HepG2 (cell line): ENCODE measurements around the gene KCNK15. TPM values are rescaled to one million over a fixed set of nuclear protein-coding genes. Genes with fewer than 3 reads are reported as not detected.

ENCODE experiments used
- ATAC-seq: fragments of 200-7000 bp; cut with Tn5 transposase; 3 replicates; pipeline ENCODE4 v1.9.1; 2020; ENCODE audit warnings: mild to moderate bottlenecking, moderate library complexity
- BruUV-seq: library from RNA; stranded (reverse); fragments of 400-500 nt; replicated peaks from 2 replicates; lab custom pipeline; 2021; lab: Mats Ljungman, UMichigan
- CTCF ChIA-PET: fragments of 300-600 bp; formaldehyde crosslinking; extraction: SDS; loops from one replicate; lab custom pipeline; 2021; ENCODE audit warnings: low total read pairs, inconsistent platforms, low intra/inter-chr PET ratio; lab: Yijun Ruan, JAX
- POLR2A ChIA-PET: fragments of 350-600 bp; sonication (Branson Sonifier 250); formaldehyde crosslinking; loops from one replicate; lab custom pipeline; 2020; ENCODE audit warnings: antibody characterized with exemption, inconsistent platforms; lab: Yijun Ruan, JAX
- DNase-seq: peaks from one replicate; pipeline ENCODE4 v3.0.0-alpha.2; 2015; ENCODE audit warnings: low spot score
- FAIRE-seq: peaks from 3 replicates; lab custom pipeline; 2011; peaks lifted over from hg19 to GRCh38; lab: Jason Lieb, UNC
- H2AFZ ChIP-seq: one replicate; pipeline ENCODE4 v1.6.1; 2011; ENCODE audit warnings: low read length, inconsistent platforms
- H3K27ac ChIP-seq: fragments of 300-600 bp; 3 replicates; pipeline ENCODE4 v1.8.0; 2011; ENCODE audit warnings: mixed run types, mild to moderate bottlenecking, mixed read lengths, low read length, inconsistent platforms; ENCODE audit not compliant: insufficient read depth; ENCODE audit errors: extremely low read length
- H3K27me3 ChIP-seq, 2 experiments: fragments of 200-600 bp in 1 of 2; 2 replicates in 1 of 2; 3 replicates in 1 of 2; pipeline versions ENCODE4 v1.6.0 to v1.8.0; 2011; ENCODE audit warnings: low read length in 2 of 2, mild to moderate bottlenecking in 2 of 2, moderate library complexity in 2 of 2, inconsistent platforms in 1 of 2; ENCODE audit not compliant: insufficient read depth in 2 of 2, control insufficient read depth in 1 of 2
- H3K36me3 ChIP-seq, 2 experiments: fragments of 200-600 bp in 1 of 2; replicated peaks in 1 of 2; 2 replicates in 1 of 2; 3 replicates in 1 of 2; pipeline versions ENCODE4 v1.5.1 to v1.8.0; 2011; ENCODE audit warnings: low read length in 2 of 2, inconsistent platforms in 1 of 2; ENCODE audit not compliant: insufficient read depth in 2 of 2, control insufficient read depth in 1 of 2
- H3K4me1 ChIP-seq: 2 replicates; pipeline ENCODE4 v1.5.1; 2012; ENCODE audit warnings: low read length, inconsistent platforms; ENCODE audit not compliant: insufficient read depth
- H3K4me2 ChIP-seq: 2 replicates; pipeline ENCODE4 v1.6.0; 2011; ENCODE audit warnings: low read depth, low read length, inconsistent platforms
- H3K4me3 ChIP-seq, 3 experiments: fragments of 200-600 bp in 1 of 3; sonication (generic), shearing (Covaris generic) in 1 of 3; replicated peaks in 1 of 3; 2 replicates each; pipeline ENCODE4 v1.5.1; 2011 to 2016; ENCODE audit warnings: low read length in 3 of 3, inconsistent platforms in 2 of 3, low read depth in 2 of 3, mild to moderate bottlenecking in 2 of 3, control low read depth in 1 of 3, mixed read lengths in 1 of 3; ENCODE audit not compliant: insufficient read depth in 1 of 3
- H3K79me2 ChIP-seq: one replicate; pipeline ENCODE4 v1.6.1; 2011; ENCODE audit warnings: low read length, inconsistent platforms; ENCODE audit not compliant: insufficient read depth
- H3K9ac ChIP-seq: 2 replicates; pipeline ENCODE4 v1.6.0; 2011; ENCODE audit warnings: mild to moderate bottlenecking, low read depth, low read length, inconsistent platforms; ENCODE audit not compliant: insufficient read depth
- H3K9me3 ChIP-seq: 2 replicates; pipeline ENCODE4 v1.5.1; 2012; ENCODE audit warnings: mild to moderate bottlenecking, low read length
- H4K20me1 ChIP-seq: 2 replicates; pipeline ENCODE4 v1.6.0; 2011; ENCODE audit warnings: inconsistent platforms, mild to moderate bottlenecking, low read length, moderate library complexity; ENCODE audit not compliant: insufficient read depth
- AHR ChIP-seq: IDR thresholded peaks from 2 replicates; pipeline ENCODE4 v1.6.1; 2018; ENCODE audit warnings: missing genetic modification reagents, missing compliant biosample characterization
- ARHGAP35 ChIP-seq: sonication (generic); formaldehyde crosslinking; IDR thresholded peaks from 2 replicates; pipeline ENCODE4 v1.9.0; 2022; ENCODE audit warnings: mild to moderate bottlenecking, inconsistent platforms, moderate library complexity, missing genetic modification reagents, borderline replicate concordance
- BRD4 ChIP-seq: sonication (generic); formaldehyde crosslinking; IDR thresholded peaks from 2 replicates; pipeline ENCODE4 v1.4.0; 2020; ENCODE audit warnings: missing genetic modification reagents
- NR2F2 ChIP-seq: IDR thresholded peaks from 2 replicates; pipeline ENCODE4 v1.6.1; 2012; ENCODE audit warnings: low read depth, inconsistent platforms, borderline replicate concordance
- THAP11 ChIP-seq: IDR thresholded peaks from 2 replicates; pipeline ENCODE4 v1.6.1; 2016; ENCODE audit warnings: missing biosample characterization, missing genetic modification reagents
- ZNF670 ChIP-seq: sonication (generic); formaldehyde crosslinking; IDR thresholded peaks from 2 replicates; pipeline ENCODE4 v1.8.0; 2022; ENCODE audit warnings: mild to moderate bottlenecking, missing genetic modification reagents, borderline replicate concordance
- WGBS: methylation state at CpG from one replicate; pipeline ENCODE4 v1.1.6; 2017; ENCODE audit warnings: low lambda C conversion rate; 5-methylcytosine and 5-hydroxymethylcytosine counted together
- in situ Hi-C: cut with HindIII; loops from 2 replicates; pipeline ENCODE4 v1.10.0; 2017; ENCODE audit warnings: low pct_unique_long_range_greater_than_20kb; ENCODE audit not compliant: extremely low pct_ligation_motif_present
- intact Hi-C: fragments of 100-400 bp; cut with micrococcal nuclease; formaldehyde crosslinking; loops from one replicate; pipeline ENCODE4 v1.10.0; 2022; ENCODE audit not compliant: unreplicated experiment
- polyA plus RNA-seq, 8 experiments: library from polyadenylated mRNA; depleted of rRNA in 3 of 8; stranded (reverse) in 7 of 8; unstranded in 1 of 8; fragments of >200 nt; fragmentation: Illumina TruSeq in 4 of 8; extraction: Trizol in 4 of 8; gene quantifications; 2 replicates each; pipeline versions ENCODE4 v1.2.1 to v1.2.3, GENCODE V29; 2011 to 2016; ENCODE audit warnings: low read depth in 4 of 8, missing spikeins in 1 of 8, mixed read lengths in 1 of 8; ENCODE audit not compliant: insufficient read depth in 1 of 8
- total RNA-seq, 5 experiments: library from RNA; depleted of rRNA; stranded (reverse); fragments of >200 nt; fragmentation: Illumina TruSeq; extraction: Trizol; gene quantifications; 2 replicates each; pipeline ENCODE4 v1.2.3, GENCODE V29; 2016; ENCODE audit warnings: low read depth in 1 of 5
- TF ChIP-seq, protein P1 (sequence below): sonication (generic); formaldehyde crosslinking; IDR thresholded peaks from 2 replicates; pipeline ENCODE4 v1.5.0; 2020; ENCODE audit warnings: missing genetic modification reagents, mild to moderate bottlenecking, borderline replicate concordance
- TF ChIP-seq, protein P2 (sequence below): sonication (generic); formaldehyde crosslinking; IDR thresholded peaks from 2 replicates; pipeline ENCODE4; 2020; ENCODE audit warnings: missing genetic modification reagents, mild to moderate bottlenecking, borderline replicate concordance
- TF ChIP-seq, protein P3 (sequence below): sonication (generic); formaldehyde crosslinking; IDR thresholded peaks from 2 replicates; pipeline ENCODE4 v1.4.0; 2020; ENCODE audit warnings: missing genetic modification reagents
- TF ChIP-seq, protein P4 (sequence below): sonication (generic); formaldehyde crosslinking; IDR thresholded peaks from 2 replicates; pipeline ENCODE4 v1.8.0; 2022; ENCODE audit warnings: mild to moderate bottlenecking, missing genetic modification reagents
- TF ChIP-seq, protein P5 (sequence below): sonication (generic); formaldehyde crosslinking; IDR thresholded peaks from 2 replicates; pipeline ENCODE4 v1.9.0; 2021; ENCODE audit warnings: missing genetic modification reagents, mild to moderate bottlenecking, borderline replicate concordance

KCNK15 gene
- total and polyA plus RNA-seq, 2 of the 13 experiments (the other 11 are each of a cell fraction or from before 2014, with no cell fraction given), result 0.03 TPM; not detected in 1

DNA sequence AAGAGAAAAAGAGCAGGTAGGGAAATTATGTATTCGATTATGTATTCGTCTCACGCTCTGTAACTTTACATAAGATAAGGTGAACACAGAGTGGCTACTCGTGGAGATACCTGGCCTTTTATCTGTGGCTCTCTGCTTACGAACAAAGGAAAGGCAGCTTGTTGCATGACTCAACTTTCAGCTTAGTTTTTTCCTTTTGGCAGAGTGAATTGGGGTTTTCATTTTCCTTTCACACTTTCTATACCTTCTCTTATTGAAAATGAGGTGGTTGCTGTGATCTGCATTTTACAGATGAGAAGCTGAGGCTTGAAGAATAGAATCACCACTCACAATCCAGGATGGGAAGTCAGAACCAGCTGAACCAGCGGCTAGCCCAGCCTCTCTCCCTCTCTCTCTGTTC, 13.3 kb upstream of the KCNK15 start:
- intact Hi-C loops, result no loop called here
- no peak overlapping the region for H2AFZ ChIP-seq
- ChIA-PET POLR2A (no interaction called here), CTCF (interaction anchor here (5.5 kb wide), 1 partner anchor 47 kb away, joined by 170 read pairs; no protein-coding TSS in a partner anchor)
- no peaks in the 10 kb centered on the region for H3K36me3 ChIP-seq
- ATAC-seq (no peak), DNase-seq (no peak), FAIRE-seq (no peak)
- no peak overlapping the region for H3K9ac ChIP-seq
- H3K27me3 ChIP-seq, result peaks cover 0 to 16% of the 10 kb centered on the region in 2 experiments; a peak in 1 of 5 replicates
- BruUV-seq, result no TSS peak
- in situ Hi-C loops, result loop anchor here (5.0 kb wide), 1 partner anchor 45 kb away; no protein-coding TSS in a partner anchor
- TF ChIP-seq, protein P1, sequence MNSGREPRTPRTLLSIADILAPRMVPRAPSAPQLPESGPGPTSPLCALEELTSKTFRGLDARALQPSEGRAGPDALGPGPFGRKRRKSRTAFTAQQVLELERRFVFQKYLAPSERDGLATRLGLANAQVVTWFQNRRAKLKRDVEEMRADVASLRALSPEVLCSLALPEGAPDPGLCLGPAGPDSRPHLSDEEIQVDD (CRISPR knock-in tag), result no peak
- TF ChIP-seq, protein P2, sequence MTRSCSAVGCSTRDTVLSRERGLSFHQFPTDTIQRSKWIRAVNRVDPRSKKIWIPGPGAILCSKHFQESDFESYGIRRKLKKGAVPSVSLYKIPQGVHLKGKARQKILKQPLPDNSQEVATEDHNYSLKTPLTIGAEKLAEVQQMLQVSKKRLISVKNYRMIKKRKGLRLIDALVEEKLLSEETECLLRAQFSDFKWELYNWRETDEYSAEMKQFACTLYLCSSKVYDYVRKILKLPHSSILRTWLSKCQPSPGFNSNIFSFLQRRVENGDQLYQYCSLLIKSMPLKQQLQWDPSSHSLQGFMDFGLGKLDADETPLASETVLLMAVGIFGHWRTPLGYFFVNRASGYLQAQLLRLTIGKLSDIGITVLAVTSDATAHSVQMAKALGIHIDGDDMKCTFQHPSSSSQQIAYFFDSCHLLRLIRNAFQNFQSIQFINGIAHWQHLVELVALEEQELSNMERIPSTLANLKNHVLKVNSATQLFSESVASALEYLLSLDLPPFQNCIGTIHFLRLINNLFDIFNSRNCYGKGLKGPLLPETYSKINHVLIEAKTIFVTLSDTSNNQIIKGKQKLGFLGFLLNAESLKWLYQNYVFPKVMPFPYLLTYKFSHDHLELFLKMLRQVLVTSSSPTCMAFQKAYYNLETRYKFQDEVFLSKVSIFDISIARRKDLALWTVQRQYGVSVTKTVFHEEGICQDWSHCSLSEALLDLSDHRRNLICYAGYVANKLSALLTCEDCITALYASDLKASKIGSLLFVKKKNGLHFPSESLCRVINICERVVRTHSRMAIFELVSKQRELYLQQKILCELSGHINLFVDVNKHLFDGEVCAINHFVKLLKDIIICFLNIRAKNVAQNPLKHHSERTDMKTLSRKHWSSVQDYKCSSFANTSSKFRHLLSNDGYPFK, result no peak
- TF ChIP-seq BRD4 (CRISPR knock-in tag), result no peak
- TF ChIP-seq NR2F2, result no peak
- TF ChIP-seq ARHGAP35 (CRISPR knock-in tag), result no peak
- TF ChIP-seq, protein P3, sequence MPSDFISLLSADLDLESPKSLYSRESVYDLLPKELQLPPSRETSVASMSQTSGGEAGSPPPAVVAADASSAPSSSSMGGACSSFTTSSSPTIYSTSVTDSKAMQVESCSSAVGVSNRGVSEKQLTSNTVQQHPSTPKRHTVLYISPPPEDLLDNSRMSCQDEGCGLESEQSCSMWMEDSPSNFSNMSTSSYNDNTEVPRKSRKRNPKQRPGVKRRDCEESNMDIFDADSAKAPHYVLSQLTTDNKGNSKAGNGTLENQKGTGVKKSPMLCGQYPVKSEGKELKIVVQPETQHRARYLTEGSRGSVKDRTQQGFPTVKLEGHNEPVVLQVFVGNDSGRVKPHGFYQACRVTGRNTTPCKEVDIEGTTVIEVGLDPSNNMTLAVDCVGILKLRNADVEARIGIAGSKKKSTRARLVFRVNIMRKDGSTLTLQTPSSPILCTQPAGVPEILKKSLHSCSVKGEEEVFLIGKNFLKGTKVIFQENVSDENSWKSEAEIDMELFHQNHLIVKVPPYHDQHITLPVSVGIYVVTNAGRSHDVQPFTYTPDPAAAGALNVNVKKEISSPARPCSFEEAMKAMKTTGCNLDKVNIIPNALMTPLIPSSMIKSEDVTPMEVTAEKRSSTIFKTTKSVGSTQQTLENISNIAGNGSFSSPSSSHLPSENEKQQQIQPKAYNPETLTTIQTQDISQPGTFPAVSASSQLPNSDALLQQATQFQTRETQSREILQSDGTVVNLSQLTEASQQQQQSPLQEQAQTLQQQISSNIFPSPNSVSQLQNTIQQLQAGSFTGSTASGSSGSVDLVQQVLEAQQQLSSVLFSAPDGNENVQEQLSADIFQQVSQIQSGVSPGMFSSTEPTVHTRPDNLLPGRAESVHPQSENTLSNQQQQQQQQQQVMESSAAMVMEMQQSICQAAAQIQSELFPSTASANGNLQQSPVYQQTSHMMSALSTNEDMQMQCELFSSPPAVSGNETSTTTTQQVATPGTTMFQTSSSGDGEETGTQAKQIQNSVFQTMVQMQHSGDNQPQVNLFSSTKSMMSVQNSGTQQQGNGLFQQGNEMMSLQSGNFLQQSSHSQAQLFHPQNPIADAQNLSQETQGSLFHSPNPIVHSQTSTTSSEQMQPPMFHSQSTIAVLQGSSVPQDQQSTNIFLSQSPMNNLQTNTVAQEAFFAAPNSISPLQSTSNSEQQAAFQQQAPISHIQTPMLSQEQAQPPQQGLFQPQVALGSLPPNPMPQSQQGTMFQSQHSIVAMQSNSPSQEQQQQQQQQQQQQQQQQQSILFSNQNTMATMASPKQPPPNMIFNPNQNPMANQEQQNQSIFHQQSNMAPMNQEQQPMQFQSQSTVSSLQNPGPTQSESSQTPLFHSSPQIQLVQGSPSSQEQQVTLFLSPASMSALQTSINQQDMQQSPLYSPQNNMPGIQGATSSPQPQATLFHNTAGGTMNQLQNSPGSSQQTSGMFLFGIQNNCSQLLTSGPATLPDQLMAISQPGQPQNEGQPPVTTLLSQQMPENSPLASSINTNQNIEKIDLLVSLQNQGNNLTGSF, result no peak
- TF ChIP-seq, protein P4, sequence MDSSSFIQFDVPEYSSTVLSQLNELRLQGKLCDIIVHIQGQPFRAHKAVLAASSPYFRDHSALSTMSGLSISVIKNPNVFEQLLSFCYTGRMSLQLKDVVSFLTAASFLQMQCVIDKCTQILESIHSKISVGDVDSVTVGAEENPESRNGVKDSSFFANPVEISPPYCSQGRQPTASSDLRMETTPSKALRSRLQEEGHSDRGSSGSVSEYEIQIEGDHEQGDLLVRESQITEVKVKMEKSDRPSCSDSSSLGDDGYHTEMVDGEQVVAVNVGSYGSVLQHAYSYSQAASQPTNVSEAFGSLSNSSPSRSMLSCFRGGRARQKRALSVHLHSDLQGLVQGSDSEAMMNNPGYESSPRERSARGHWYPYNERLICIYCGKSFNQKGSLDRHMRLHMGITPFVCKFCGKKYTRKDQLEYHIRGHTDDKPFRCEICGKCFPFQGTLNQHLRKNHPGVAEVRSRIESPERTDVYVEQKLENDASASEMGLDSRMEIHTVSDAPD (CRISPR knock-in tag), result no peak
- TF ChIP-seq ZNF670 (CRISPR knock-in tag), result no peak
- no peak for TF ChIP-seq THAP11 (CRISPR knock-in tag)
- TF ChIP-seq, protein P5, sequence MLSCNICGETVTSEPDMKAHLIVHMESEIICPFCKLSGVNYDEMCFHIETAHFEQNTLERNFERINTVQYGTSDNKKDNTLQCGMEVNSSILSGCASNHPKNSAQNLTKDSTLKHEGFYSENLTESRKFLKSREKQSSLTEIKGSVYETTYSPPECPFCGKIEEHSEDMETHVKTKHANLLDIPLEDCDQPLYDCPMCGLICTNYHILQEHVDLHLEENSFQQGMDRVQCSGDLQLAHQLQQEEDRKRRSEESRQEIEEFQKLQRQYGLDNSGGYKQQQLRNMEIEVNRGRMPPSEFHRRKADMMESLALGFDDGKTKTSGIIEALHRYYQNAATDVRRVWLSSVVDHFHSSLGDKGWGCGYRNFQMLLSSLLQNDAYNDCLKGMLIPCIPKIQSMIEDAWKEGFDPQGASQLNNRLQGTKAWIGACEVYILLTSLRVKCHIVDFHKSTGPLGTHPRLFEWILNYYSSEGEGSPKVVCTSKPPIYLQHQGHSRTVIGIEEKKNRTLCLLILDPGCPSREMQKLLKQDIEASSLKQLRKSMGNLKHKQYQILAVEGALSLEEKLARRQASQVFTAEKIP, result no peak
- TF ChIP-seq AHR, result no peak
- peaks cover 8% of the 10 kb centered on the region for H3K9me3 ChIP-seq
- H3K27ac ChIP-seq, result no peak overlapping the region
- H3K4me2 ChIP-seq, result no peak overlapping the region
- peaks cover 9% of the 10 kb centered on the region for H3K4me1 ChIP-seq
- no peaks in the 10 kb centered on the region for H4K20me1 ChIP-seq
- H3K79me2 ChIP-seq, result no peaks in the 10 kb centered on the region
- WGBS, result 21% methylated on average over 6 of the region's 6 CpGs
- no peak overlapping the region for H3K4me3 ChIP-seq
